CMK (cell line): ENCODE measurements around the gene BCL6.

ENCODE experiments used
- DNase-seq: peaks from one replicate; pipeline ENCODE4 v3.0.0-alpha.2; 2010; ENCODE audit warnings: low read depth

Gene BCL6

GRCh38 chr3:187738331-187739093 lies 6.8 kb downstream of the BCL6 start:
- DNase-seq: no peak

- DNase-seq: no peak
Observed at GRCh38 chr3:187738071-187738330, 7.3 kb downstream of the BCL6 start.

- DNase-seq: no peak
Observed at GRCh38 chr3:187737368-187738070, 7.7 kb downstream of the BCL6 start.

GRCh38 chr3:187737006-187737367 lies 8.3 kb downstream of the BCL6 start:
- DNase-seq: no peak

GRCh38 chr3:187736418-187736871 lies 8.8 kb downstream of the BCL6 start:
- DNase-seq: no peak

- DNase-seq: no peak
Observed at GRCh38 chr3:187735837-187736236, 9.4 kb downstream of the BCL6 start.

GRCh38 chr3:187735383-187735782 lies 9.9 kb downstream of the BCL6 start:
- no peak for DNase-seq

- no peak for DNase-seq
Observed at GRCh38 chr3:187734841-187735240, 10.4 kb downstream of the BCL6 start.

GRCh38 chr3:187733371-187733770 lies 11.9 kb downstream of the BCL6 start:
- DNase-seq: no peak

GRCh38 chr3:187729598-187729997 lies 15.7 kb downstream of the BCL6 start:
- no peak for DNase-seq

GRCh38 chr3:187728940-187729583 lies 16.2 kb downstream of the BCL6 start:
- no peak for DNase-seq

- DNase-seq: no peak
Observed at GRCh38 chr3:187728248-187728647, 17.0 kb downstream of the BCL6 start.

GRCh38 chr3:187726564-187726963 lies 18.7 kb downstream of the BCL6 start:
- DNase-seq: no peak

GRCh38 chr3:187725653-187726370 lies 19.5 kb downstream of the BCL6 start:
- DNase-seq: no peak

- no peak for DNase-seq
Observed at GRCh38 chr3:187725224-187725623, 20.0 kb downstream of the BCL6 start.

GRCh38 chr3:187722206-187722612 lies 23.1 kb downstream of the BCL6 start:
- no peak for DNase-seq

GRCh38 chr3:187721055-187721454 lies 24.2 kb downstream of the BCL6 start:
- no peak for DNase-seq

- no peak for DNase-seq
Observed at GRCh38 chr3:187720337-187720670, 25.0 kb downstream of the BCL6 start.

- no peak for DNase-seq
Observed at GRCh38 chr3:187719628-187720336, 25.5 kb downstream of the BCL6 start.

- DNase-seq: no peak
Observed at GRCh38 chr3:187718802-187719201, 26.5 kb downstream of the BCL6 start.

- DNase-seq: no peak
Observed at GRCh38 chr3:187717572-187717971, 27.7 kb downstream of the BCL6 start.

- DNase-seq: peak; percentile 20
Observed at GRCh38 chr3:187714404-187714979, 30.8 kb downstream of the BCL6 start.
